DOHH2 (cell line): ENCODE results near the gene C5orf47.

Source experiments
- CTCF ChIP-seq: fragments of 200-600 bp; sonication (generic); IDR thresholded peaks from one replicate; pipeline ENCODE4 v1.5.1; 2014; ENCODE audit warnings: antibody characterized with exemption, mild to moderate bottlenecking, low read depth, low read length; ENCODE audit not compliant: poor library complexity, severe bottlenecking
- EZH2phosphoT487 ChIP-seq: fragments of 200-600 bp; sonication (generic); IDR thresholded peaks from 2 replicates; pipeline ENCODE4 v1.6.1; 2017; ENCODE audit warnings: borderline replicate concordance, mild to moderate bottlenecking, antibody characterized with exemption, low read length, moderate library complexity, mixed read lengths

- TF ChIP-seq CTCF (no peak), EZH2phosphoT487 (no peak)
These were observed 20.0 kb downstream of the C5orf47 start for GRCh38 chr5:174008922-174009321.
